GM18868 (cell line): ENCODE results near the gene PHTF1.
"Not testable (repeated sequence)": the region's sequence is repeated elsewhere in the genome, so short reads cannot be mapped to it uniquely, and the experiment has no call there.

Experiments used
- ATAC-seq: cut with Tn5 transposase; IDR thresholded peaks from one replicate; pipeline ENCODE4 v1.9.1; 2021; ENCODE audit warnings: mild to moderate bottlenecking, moderate library complexity; ENCODE audit not compliant: unreplicated experiment

Gene PHTF1

DNA sequence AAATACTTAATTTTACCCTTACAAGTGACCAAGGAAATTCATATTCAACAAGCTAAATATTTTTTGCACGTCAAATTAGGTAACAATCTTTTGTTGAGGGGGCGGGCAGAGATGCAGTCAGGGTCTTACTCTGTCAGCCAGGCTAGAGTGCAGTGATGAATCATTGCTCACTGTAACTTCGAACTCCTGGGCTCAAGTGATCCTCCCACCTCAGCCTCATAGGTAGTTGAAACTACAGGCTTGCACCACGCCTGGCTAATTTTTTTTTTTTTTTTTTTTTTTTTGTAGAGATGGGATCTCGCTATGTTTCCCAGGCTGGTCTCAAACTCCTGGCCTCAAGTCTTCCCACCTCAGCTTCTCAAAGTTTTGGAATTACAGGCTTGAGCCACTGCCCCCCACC lies 26.5 kb downstream of the PHTF1 start:
- ATAC-seq, result no peak

GRCh38 chr1:113721010-113721409 lies 38.3 kb downstream of the PHTF1 start:
- ATAC-seq, result no peak

DNA sequence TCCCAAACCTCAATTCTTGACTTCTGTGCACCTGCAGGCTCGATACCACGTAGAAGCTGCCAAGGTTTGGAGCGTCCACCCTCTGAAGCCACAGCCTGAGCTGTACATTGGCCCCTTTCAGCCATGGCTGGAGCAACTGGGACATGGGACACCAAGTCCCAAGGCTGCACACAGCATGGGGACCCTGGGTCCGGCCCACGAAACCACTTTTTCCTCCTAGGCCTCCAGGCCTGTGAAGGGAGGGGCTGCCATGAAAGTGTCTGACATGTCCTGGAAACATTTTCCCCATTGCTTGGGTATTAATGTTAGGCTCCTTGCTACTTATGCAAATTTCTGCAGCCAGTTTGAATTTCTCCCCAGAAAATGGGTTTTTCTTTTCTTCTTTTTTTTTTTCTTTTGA lies 40.7 kb downstream of the PHTF1 start:
- ATAC-seq, result not testable (repeated sequence)

DNA sequence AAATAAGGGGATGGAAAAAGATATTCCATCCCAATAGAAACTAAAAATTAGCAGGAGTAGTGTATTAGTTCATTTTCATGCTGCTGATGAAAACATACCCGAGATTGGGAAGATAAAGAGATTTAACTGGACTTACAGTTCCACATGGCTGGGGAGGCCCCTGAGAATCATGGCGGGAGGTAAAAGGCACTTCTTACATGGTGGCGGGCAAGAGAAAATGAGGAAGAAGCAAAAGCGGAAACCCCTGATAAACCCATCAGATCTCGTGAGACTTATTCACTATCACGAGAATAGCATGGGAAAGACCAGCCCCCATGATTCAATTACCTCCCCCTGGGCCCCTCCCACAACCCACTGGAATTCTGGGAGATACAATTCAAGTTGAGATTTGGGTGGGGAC lies 41.8 kb downstream of the PHTF1 start:
- ATAC-seq, result not testable (repeated sequence)

DNA sequence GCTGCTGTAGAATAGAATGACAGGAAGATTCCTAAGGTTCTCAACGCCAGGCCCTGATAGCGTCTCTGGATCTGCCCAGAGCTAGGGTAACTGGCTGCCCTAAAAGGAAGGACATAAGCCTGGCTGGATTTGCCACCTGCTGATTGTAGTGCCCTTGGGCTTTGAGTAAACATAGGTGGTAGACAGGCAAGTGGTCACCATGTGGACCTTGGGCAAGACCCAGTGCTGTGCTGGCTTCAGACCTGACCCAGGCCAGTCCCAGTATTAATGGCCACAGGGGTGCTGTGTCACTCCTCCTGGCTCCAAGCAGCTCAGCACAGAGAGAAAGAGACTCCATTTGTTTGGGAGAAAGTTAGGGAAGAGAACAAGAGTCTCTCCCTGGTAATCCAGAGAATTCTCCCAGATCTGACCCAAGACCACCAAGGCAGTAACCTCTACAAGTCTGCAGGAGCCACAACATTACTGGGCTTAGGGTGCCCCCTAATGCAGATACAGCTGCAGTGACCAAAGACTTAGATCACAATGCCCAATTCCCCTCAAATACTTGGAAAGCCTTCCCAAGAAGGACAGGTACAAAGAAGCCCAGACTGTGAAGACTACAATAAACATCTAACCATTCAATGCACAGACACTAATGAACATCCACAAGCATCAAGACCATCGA lies 44.5 kb downstream of the PHTF1 start:
- ATAC-seq, result no peak

GRCh38 chr1:113701429-113701828 lies 57.9 kb downstream of the PHTF1 start:
- ATAC-seq, result no peak

- ATAC-seq, result no peak
These were observed 64.4 kb downstream of the PHTF1 start for GRCh38 chr1:113694910-113695309.

GRCh38 chr1:113692824-113693431 lies 66.4 kb downstream of the PHTF1 start:
- ATAC-seq, result no peak

DNA sequence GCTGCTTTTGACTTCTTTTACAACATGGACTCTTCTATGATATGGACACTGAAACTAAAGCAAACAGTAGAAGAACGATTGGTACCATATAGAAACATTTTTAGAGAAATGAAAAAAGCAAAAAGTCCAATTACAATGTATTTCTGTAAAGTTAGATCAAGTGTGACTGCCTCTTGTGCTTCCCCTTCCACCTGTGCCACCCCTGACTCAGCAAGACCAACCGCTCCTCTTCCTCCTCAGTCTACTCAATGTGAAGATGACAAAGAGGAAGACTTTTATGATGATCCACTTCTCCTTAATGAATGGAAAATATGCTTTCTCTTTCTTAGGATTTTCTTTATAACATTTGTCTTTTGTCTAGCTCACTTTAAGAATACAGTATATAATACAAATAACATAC lies 66.9 kb downstream of the PHTF1 start:
- no peak for ATAC-seq

DNA sequence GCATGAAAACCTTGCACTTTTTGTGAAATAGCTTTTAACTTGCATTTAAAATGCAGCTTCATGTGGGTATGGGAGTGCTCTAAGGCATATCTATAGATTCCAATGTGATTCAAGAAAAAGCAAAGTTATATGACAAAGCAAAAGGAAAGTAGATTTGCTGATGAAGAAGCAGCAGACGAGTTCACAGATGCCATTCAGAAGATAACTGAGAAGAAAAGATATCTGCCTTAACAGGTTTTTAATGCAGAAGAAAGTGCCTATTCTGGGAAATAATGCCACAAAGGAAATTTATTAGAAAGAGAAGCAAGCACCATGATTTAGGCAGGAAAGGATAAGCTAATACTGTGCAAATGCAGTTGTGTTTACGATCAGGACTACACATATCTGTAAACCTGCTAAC lies 68.1 kb downstream of the PHTF1 start:
- no peak for ATAC-seq

DNA sequence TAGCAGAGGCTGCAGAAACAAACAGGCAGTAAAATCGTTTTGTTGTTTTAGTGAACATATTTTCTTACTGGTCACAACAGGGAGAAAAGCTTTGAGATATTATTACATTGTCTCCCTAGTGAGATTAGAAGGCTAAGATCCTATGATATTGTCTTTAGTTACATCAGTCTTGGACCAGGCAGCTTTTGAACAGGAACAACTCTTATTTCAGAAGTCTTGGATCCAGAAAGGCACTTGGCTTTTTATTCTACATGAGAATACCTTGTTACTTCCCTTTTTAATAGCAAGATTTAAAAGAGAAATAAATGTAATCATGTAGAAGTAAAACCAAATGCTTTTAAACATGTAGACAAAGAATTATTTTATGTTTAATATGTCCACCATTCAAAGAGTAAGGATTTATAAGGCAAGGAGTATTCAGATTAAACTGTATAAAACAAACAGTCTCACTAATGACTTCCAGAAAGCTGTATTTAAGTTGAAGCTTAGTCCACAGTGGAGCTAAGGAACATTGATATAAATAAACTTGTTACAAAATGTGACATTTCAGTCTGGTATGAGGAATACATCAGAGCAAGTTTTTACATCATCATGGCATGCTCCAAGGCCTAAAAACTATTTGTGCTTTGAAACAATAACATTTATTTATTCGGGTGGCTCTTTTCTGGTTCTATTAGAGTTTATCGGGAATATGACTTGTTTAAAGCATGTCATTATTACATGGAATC lies 72.2 kb downstream of the PHTF1 start:
- no peak for ATAC-seq

DNA sequence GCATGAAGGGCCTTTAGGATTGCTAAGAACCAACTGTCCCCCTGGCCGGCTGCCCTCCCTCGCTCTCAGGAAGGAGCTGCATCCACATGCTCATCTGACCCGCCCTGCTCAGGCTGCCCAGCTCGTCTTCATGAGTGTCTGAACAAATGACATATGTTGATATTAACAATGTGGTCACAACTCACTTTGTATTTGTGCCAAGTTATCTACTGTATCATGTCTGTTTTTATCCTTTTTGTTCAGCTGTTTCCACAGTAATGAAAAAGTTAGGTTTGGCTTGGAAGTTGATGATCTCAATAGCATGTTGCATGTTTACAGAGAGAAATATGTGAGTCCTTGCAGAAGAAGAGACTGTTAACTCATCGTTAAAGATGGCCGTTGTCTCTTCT lies 75.1 kb downstream of the PHTF1 start:
- ATAC-seq, result no peak

GRCh38 chr1:113683384-113684152 lies 75.7 kb downstream of the PHTF1 start:
- ATAC-seq, result no peak

DNA sequence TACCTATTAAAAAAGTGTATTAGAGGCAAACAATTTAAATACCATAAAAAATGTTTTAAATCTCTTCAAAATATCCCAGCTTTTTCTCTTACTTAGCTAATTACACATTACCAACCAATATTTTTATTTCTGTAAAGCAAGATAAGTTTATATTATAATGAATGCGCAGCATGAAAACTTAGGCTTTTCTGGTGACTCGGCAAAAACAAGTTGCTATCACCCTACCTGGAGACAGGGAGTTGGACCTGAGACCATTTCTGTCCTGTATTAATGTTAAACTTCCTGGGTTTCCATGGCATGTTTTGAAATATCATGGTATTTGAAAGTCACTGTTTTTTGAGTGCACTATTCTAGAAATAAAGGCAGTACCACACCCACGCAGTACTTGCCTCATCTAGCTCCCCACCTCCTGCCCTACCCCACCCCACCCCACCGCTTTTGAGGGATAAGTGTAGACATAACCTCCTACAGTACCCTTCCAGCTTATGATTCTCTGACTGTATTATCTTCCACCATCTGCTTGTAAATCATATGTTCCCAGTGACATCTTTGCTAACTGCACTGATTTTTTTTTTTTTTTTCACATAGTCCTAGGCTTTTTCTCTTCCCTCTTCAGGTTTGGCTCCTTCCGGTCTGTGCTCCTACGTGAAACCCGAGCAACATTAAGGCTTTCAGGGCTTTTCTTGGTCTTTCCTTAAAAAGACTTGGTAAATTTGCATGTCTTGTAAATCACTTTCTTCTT lies 77.5 kb downstream of the PHTF1 start:
- no peak for ATAC-seq

DNA sequence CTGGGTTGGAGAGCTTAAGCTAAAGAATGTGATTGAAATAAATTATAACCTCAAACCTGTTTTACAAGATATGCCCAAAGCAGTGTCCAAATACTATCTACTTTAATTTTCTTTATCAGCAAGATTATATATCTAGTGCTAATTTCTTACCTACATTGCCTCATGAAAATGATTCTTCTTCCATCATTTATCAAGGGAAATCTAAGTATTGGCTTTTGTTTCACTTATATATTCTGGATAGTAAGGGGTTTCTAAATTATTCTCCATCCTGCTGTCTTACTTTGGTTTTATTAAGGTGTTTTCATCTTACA lies 81.2 kb downstream of the PHTF1 start:
- no peak for ATAC-seq

GRCh38 chr1:113677250-113678158 lies 81.8 kb downstream of the PHTF1 start:
- ATAC-seq, result peak; percentile 56

DNA sequence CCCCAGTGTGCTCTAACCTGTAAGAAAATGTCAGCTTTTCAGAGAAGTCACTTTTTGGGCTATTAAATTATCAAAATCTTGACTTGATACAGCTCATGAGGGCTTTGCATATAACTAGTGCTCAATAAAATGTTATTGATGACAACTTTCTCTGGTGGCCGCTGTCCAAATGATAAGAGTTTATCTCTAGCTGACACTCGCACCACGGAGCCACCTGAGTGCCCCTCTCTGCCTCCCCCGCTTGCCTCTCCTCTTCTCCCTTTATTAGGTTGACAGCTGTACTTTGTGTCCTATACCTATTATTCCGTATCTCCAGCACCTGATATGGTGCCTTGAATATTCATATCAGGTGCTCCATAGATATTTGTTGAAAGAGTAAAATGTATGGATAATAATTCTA lies 82.8 kb downstream of the PHTF1 start:
- ATAC-seq, result no peak

DNA sequence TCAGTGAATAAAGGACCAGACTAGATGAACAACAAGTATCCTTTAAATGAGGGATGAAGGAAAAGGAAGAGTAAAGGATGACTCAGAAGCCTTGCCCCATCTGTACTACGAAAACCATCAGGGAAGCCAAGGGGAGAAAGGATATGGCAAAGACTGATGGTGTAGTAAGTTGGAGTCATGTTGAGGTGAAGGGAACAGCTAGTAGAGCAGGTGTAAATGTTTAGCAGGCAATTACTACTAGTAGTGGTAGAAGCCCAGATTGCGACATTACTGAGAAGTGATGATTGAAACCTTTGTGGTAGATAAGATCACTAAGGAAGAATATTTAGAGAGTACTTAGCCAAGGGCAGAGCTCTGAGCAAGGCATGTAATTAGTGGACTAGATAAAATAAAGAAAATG lies 84.0 kb downstream of the PHTF1 start:
- no peak for ATAC-seq

- ATAC-seq, result no peak
These were observed 84.7 kb downstream of the PHTF1 start for GRCh38 chr1:113674591-113674990.

DNA sequence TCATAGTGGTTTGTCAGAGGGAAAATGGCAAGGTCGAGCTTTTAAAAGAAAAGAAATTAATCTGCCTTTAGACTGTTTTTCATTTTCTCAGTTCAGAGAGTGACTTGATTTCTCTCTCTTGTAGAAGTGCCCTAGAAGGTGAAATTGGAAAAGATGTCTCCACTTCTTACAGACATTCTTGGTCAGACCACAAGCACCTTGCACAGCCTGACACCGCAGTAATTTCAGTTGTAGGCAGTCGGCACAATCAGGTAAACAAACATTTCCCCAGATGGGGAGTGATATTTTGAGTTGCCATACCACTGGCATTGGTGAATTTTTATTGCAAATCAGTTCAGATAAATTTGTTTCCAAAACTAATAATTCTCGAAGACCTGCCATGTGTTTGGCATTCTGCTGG lies 86.8 kb downstream of the PHTF1 start:
- ATAC-seq, result no peak
